K562 (cell line): ENCODE results near the gene BROX. TPM values are rescaled to one million over a fixed set of nuclear protein-coding genes. Genes with fewer than 3 reads are reported as not detected.

ENCODE experiments used
- BDP1 ChIP-seq: IDR thresholded peaks from 3 replicates; pipeline ENCODE4 v1.6.1; 2011; ENCODE audit not compliant: insufficient read length, insufficient read depth
- CHD2 ChIP-seq: IDR thresholded peaks from 2 replicates; pipeline ENCODE4 v1.6.1; 2011; ENCODE audit warnings: low read depth, low read length
- ELF1 ChIP-seq: fragments of 200-800 bp; sonication (Bioruptor generic); IDR thresholded peaks from 2 replicates; pipeline ENCODE4 v1.6.1; 2016; ENCODE audit warnings: missing genetic modification characterization, missing compliant biosample characterization
- ESRRA ChIP-seq: fragments of 450-650 bp; IDR thresholded peaks from 2 replicates; pipeline ENCODE4 v1.6.1; 2014; ENCODE audit warnings: low read depth, mild to moderate bottlenecking, moderate library complexity, borderline replicate concordance
- NR2C2 ChIP-seq, 2 experiments: fragments of 200-800 bp in 1 of 2; sonication (Bioruptor generic) in 1 of 2; sonication (generic) in 1 of 2; formaldehyde crosslinking in 1 of 2; IDR thresholded peaks; 2 replicates each; pipeline versions ENCODE4 v1.6.1 to v1.8.0; 2016 to 2022; ENCODE audit warnings: mild to moderate bottlenecking in 1 of 2, missing compliant biosample characterization in 1 of 2, missing genetic modification characterization in 1 of 2, missing genetic modification reagents in 1 of 2
- SNRNP70 ChIP-seq: fragments of 200-400 bp; formaldehyde crosslinking; optimal IDR thresholded peaks from 2 replicates; pipeline ENCODE3; 2017; ENCODE audit warnings: low read depth, low read length
- ZNF140 ChIP-seq: fragments of 250-450 bp; sonication (Bioruptor Pico); IDR thresholded peaks from 2 replicates; pipeline ENCODE4 v1.8.0; 2021; ENCODE audit warnings: moderate library complexity, mild to moderate bottlenecking, inconsistent platforms
- ZNF76 ChIP-seq: fragments of 250-450 bp; sonication (Bioruptor Pico); IDR thresholded peaks from 2 replicates; pipeline ENCODE4 v1.4.0; 2020; ENCODE audit warnings: mild to moderate bottlenecking, moderate library complexity, borderline replicate concordance
- polyA plus RNA-seq, 8 experiments: library from polyadenylated mRNA; depleted of rRNA in 4 of 8; stranded (reverse) in 5 of 8; unstranded in 3 of 8; fragments of >200 nt; fragmentation: Nextera tagmentation in 2 of 8; fragmentation: Illumina TruSeq in 1 of 8; extraction: Ambion mirVana in 2 of 8; extraction: Trizol in 1 of 8; gene quantifications; 2 replicates each; pipeline versions ENCODE4 v1.2.1 to v1.2.3, GENCODE V29; 2011 to 2014; ENCODE audit warnings: inconsistent platforms in 1 of 8, missing spikeins in 1 of 8
- total RNA-seq, 7 experiments: library from RNA; depleted of rRNA in 6 of 7; stranded (reverse); fragments of >200 nt in 6 of 7; fragmentation: Illumina TruSeq in 2 of 7; extraction: Trizol in 2 of 7; gene quantifications; 2 replicates each; pipeline versions ENCODE4 v1.2.1 to v1.2.3, GENCODE V29; 2011 to 2021; ENCODE audit warnings: low replicate concordance in 1 of 7
- TF ChIP-seq, protein P1 (sequence below), 2 experiments: fragments of 450-650 bp; IDR thresholded peaks; 2 replicates each; pipeline ENCODE4 v1.6.1; 2016; ENCODE audit warnings: mild to moderate bottlenecking in 2 of 2, borderline replicate concordance in 1 of 2, low read depth in 1 of 2, moderate library complexity in 1 of 2
- TF ChIP-seq, protein P2 (sequence below): sonication (generic); formaldehyde crosslinking; IDR thresholded peaks from 2 replicates; pipeline ENCODE4 v1.8.0; 2022; ENCODE audit warnings: mild to moderate bottlenecking, missing genetic modification reagents, borderline replicate concordance
- TF ChIP-seq, protein P3 (sequence below), 2 experiments: fragments of 450-650 bp in 1 of 2; IDR thresholded peaks; 2 replicates each; pipeline ENCODE4 v1.6.1; 2011 to 2017; ENCODE audit warnings: low read depth in 2 of 2, antibody characterized with exemption in 1 of 2, borderline replicate concordance in 1 of 2, low read length in 1 of 2, mild to moderate bottlenecking in 1 of 2, mixed read lengths in 1 of 2; ENCODE audit not compliant: control insufficient read depth in 1 of 2

Gene BROX
- total and polyA plus RNA-seq, 9 of the 15 experiments (the other 6 are each of a cell fraction or from before 2014, with no cell fraction given): 9.4 to 153 (median 45.1) TPM

DNA sequence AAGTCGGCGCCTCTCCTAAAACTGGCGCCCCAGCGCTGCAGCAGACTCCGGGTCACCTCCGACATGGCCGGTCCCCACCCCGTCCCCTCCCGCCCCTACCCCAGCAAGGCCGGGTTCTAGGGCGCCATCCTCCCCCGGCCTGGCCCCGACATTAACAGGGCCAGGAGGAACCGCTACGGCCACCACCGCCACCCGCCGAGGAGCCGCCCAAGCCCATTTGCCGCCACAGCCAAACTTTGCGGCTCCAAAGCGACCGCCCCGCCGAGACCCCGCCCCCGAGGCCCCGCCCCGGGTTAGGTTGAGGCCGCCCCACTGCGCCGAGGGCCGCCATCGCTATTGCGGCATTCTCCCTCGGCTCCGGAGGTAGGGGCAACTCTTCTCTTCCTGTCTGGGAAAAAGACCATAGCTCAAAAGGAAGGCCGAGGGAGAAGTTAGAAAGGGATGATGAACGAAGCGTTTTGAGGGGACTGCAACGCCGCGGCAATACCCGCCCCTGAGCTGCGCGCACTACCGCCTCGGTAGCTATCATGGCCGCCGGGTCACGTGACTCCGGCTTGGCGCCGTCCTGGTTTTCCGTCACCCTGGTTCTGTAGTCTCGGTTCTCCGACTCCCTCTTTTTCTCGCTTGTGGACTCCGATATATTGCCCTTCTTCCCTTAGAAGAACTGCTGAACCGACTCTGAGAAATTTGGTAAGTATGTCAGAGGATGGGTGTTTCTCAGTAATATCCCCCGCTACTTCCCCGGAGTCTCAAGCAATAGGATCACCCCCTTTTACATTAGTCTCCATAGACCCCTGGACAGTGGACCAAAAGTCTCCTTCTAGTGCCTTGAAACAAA is at the start of gene BROX, which contains the start of gene AIDA (continued):
- no peak for TF ChIP-seq CHD2
- no peak for TF ChIP-seq SNRNP70
- TF ChIP-seq, protein P1, sequence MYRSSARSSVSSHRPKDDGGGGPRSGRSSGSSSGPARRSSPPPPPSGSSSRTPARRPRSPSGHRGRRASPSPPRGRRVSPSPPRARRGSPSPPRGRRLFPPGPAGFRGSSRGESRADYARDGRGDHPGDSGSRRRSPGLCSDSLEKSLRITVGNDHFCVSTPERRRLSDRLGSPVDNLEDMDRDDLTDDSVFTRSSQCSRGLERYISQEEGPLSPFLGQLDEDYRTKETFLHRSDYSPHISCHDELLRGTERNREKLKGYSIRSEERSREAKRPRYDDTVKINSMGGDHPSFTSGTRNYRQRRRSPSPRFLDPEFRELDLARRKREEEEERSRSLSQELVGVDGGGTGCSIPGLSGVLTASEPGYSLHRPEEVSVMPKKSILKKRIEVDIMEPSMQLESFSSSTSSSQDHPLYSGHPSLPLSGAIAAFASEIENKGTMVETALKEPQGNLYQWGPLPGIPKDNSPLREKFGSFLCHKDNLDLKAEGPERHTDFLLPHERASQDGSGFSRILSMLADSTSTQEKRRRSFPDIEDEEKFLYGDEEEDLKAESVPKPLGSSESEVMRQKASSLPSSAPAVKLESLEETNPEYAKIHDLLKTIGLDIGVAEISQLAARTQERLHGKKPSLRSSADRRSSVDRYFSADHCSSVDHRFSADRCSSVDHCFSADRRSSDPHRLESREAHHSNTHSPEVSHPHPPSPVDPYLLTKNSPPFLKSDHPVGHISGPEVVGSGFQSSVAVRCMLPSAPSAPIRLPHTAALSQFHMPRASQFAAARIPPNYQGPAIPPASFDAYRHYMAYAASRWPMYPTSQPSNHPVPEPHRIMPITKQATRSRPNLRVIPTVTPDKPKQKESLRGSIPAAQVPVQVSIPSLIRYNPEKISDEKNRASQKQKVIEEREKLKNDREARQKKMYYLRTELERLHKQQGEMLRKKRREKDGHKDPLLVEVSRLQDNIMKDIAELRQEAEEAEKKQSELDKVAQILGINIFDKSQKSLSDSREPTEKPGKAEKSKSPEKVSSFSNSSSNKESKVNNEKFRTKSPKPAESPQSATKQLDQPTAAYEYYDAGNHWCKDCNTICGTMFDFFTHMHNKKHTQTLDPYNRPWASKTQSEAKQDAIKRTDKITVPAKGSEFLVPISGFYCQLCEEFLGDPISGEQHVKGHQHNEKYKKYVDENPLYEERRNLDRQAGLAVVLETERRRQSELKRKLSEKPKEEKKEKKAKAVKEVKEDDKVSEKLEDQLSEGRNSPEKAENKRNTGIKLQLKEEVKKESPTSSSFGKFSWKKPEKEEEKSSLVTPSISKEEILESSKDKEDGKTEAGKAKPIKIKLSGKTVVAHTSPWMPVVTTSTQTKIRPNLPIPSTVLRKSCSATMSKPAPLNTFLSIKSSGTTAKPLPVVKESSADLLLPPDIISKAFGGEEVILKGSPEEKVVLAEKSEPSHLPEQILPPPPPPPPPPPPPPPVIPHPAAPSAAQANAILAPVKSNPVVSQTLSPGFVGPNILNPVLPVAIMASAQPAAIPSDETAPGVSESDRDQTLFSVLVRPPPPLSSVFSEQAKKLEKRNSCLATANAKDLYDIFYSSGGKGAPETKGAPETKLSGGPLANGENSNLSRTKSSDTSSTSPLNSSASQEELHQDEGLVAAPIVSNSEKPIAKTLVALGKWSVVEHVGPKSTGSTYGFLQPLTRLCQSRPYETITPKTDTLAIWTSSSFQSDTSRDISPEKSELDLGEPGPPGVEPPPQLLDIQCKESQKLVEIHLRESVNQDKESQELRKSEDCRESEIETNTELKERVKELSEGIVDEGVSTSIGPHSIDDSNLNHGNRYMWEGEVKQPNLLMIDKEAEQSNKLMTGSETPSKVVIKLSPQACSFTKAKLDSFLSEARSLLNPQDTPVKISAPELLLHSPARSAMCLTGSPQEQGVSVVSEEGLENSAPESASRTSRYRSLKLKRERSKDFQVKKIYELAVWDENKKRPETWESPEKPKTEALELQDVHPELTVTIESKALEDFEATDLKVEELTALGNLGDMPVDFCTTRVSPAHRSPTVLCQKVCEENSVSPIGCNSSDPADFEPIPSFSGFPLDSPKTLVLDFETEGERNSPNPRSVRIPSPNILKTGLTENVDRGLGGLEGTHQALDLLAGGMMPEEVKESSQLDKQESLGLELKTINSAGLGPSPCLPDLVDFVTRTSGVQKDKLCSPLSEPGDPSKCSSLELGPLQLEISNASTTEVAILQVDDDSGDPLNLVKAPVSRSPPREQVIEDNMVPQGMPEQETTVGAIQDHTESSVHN (IDR thresholded peaks at IDR 0.05; ENCODE audit: borderline replicate concordance in 1 of 2, low read depth in 1 of 2): no peak
- peak; percentile 100 for TF ChIP-seq ELF1 (tag)
- no peak for TF ChIP-seq BDP1
- TF ChIP-seq, protein P2, sequence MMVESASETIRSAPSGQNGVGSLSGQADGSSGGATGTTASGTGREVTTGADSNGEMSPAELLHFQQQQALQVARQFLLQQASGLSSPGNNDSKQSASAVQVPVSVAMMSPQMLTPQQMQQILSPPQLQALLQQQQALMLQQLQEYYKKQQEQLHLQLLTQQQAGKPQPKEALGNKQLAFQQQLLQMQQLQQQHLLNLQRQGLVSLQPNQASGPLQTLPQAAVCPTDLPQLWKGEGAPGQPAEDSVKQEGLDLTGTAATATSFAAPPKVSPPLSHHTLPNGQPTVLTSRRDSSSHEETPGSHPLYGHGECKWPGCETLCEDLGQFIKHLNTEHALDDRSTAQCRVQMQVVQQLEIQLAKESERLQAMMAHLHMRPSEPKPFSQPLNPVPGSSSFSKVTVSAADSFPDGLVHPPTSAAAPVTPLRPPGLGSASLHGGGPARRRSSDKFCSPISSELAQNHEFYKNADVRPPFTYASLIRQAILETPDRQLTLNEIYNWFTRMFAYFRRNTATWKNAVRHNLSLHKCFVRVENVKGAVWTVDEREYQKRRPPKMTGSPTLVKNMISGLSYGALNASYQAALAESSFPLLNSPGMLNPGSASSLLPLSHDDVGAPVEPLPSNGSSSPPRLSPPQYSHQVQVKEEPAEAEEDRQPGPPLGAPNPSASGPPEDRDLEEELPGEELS (CRISPR knock-in tag): no peak; the same call in 1 of the 2 replicates
- TF ChIP-seq, protein P3, sequence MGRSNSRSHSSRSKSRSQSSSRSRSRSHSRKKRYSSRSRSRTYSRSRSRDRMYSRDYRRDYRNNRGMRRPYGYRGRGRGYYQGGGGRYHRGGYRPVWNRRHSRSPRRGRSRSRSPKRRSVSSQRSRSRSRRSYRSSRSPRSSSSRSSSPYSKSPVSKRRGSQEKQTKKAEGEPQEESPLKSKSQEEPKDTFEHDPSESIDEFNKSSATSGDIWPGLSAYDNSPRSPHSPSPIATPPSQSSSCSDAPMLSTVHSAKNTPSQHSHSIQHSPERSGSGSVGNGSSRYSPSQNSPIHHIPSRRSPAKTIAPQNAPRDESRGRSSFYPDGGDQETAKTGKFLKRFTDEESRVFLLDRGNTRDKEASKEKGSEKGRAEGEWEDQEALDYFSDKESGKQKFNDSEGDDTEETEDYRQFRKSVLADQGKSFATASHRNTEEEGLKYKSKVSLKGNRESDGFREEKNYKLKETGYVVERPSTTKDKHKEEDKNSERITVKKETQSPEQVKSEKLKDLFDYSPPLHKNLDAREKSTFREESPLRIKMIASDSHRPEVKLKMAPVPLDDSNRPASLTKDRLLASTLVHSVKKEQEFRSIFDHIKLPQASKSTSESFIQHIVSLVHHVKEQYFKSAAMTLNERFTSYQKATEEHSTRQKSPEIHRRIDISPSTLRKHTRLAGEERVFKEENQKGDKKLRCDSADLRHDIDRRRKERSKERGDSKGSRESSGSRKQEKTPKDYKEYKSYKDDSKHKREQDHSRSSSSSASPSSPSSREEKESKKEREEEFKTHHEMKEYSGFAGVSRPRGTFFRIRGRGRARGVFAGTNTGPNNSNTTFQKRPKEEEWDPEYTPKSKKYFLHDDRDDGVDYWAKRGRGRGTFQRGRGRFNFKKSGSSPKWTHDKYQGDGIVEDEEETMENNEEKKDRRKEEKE (IDR thresholded peaks at IDR 0.05; ENCODE audit: borderline replicate concordance in 1 of 2, control insufficient read depth in 1 of 2, low read depth in 2 of 2, low read length in 1 of 2): no peak
- TF ChIP-seq NR2C2 (CRISPR knock-in tag; IDR thresholded peaks at IDR 0.05): peak; percentile 57; the same call in 1 of the 2 replicates
- peak; percentile 92 for TF ChIP-seq NR2C2 (tag; IDR thresholded peaks at IDR 0.05)
- no peak for TF ChIP-seq ESRRA
- TF ChIP-seq ZNF140 (CRISPR knock-in tag): no peak
- peak; percentile 76; the same call in 1 of the 2 replicates for TF ChIP-seq ZNF76 (CRISPR knock-in tag)
